Naive thymus-derived CD8-positive, alpha-beta T cell (primary cell): ENCODE data around the gene TTC28. TPM values are rescaled to one million over a fixed set of nuclear protein-coding genes. Genes with fewer than 3 reads are reported as not detected.

Experiments
- ATAC-seq, 2 donors: fragments of 150-1000 bp; cut with Tn5 transposase in 1 of 2; sonication (Bioruptor Pico), chemical (Tn5 transposase) in 1 of 2; 1 replicate in 1 of 2; 2 replicates in 1 of 2; pipeline ENCODE4 v1.10.0; 2021; ENCODE audit warnings: mild to moderate bottlenecking in 2 of 2, moderate library complexity in 2 of 2
- POLR2A ChIA-PET: fragments of 350-600 bp; sonication (Branson Sonifier 250); formaldehyde crosslinking; loops from one replicate; lab custom pipeline; 2021; ENCODE audit warnings: antibody characterized with exemption; lab: Charles Lee
- DNase-seq, 10 donors: peaks; one replicate each; pipeline versions ENCODE4 v3.0.0 to v3.0.0-alpha.2; 2020 to 2022
- H3K27ac Mint-ChIP-seq, 10 donors: one replicate each; pipeline ENCODE4 v1.8.0; 2020 to 2022; ENCODE audit warnings: mild to moderate bottlenecking in 10 of 10, mixed read lengths in 10 of 10, moderate library complexity in 4 of 10, inconsistent platforms in 1 of 10
- H3K27me3 Mint-ChIP-seq, 5 donors: one replicate each; pipeline ENCODE4 v1.8.0; 2021 to 2022; ENCODE audit warnings: mixed read lengths in 5 of 5
- H3K36me3 Mint-ChIP-seq, 3 donors: one replicate each; pipeline ENCODE4 v1.8.0; 2020 to 2022; ENCODE audit warnings: mixed read lengths in 3 of 3, mild to moderate bottlenecking in 2 of 3, inconsistent platforms in 1 of 3
- H3K4me1 Mint-ChIP-seq, 4 donors: one replicate each; pipeline ENCODE4 v1.8.0; 2021 to 2022; ENCODE audit warnings: mixed read lengths in 4 of 4
- H3K4me3 Mint-ChIP-seq, 10 donors: one replicate each; pipeline ENCODE4 v1.8.0; 2020 to 2022; ENCODE audit warnings: mild to moderate bottlenecking in 10 of 10, mixed read lengths in 10 of 10, moderate library complexity in 6 of 10, inconsistent platforms in 1 of 10
- H3K9me3 Mint-ChIP-seq, 9 donors: one replicate each; pipeline ENCODE4 v1.8.0; 2020 to 2022; ENCODE audit warnings: mixed read lengths in 9 of 9, mild to moderate bottlenecking in 3 of 9, inconsistent platforms in 1 of 9, moderate library complexity in 1 of 9
- polyA plus RNA-seq, 3 donors: library from polyadenylated mRNA; unstranded; fragments of 300-500 nt; fragmentation: Illumina TruSeq; gene quantifications; one replicate each; pipeline ENCODE4 v1.2.3, GENCODE V29; 2021
- total RNA-seq, 8 experiments: library from RNA in 2 of 8; stranded (reverse) in 2 of 8; gene quantifications; one replicate each; pipeline ENCODE4 v1.2.3 and lab custom pipeline; 2021 to 2026

Gene TTC28
- total and polyA plus RNA-seq, 5 experiments from 2014 or later = 0.44 to 6.4 (median 1.3) TPM

DNA sequence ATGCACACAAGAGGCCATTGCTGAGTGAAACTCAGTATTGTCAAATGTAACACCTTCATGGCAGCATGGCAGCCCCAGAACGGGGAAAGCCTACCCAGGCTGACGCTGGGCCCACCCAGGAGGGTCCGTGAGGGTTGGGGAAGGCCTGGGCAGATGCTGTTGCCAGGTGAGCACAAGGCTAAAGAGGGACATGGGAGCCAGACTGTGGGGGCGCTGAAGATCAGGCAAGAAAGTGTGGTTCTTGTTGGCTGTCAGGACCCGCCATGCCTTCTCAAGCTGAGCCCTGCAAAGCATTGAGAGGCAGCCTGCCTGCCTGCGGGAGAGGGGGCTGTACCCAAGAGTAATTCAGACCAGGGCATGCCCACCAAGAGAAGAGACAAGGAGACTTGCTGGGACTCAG, 675.6 kb downstream of the TTC28 start:
- H3K4me1 Mint-ChIP-seq = no peaks in the 10 kb centered on the region
- ATAC-seq (no peak), DNase-seq (no peak)
- H3K27me3 Mint-ChIP-seq = no peaks in the 10 kb centered on the region
- H3K36me3 Mint-ChIP-seq = peaks cover 0 to 2% (median 0%) of the 10 kb centered on the region in 3 donors
- POLR2A ChIA-PET = no interaction called here
- H3K4me3 Mint-ChIP-seq = no peak overlapping the region
- no peak overlapping the region for H3K27ac Mint-ChIP-seq
- no peaks in the 10 kb centered on the region for H3K9me3 Mint-ChIP-seq

DNA sequence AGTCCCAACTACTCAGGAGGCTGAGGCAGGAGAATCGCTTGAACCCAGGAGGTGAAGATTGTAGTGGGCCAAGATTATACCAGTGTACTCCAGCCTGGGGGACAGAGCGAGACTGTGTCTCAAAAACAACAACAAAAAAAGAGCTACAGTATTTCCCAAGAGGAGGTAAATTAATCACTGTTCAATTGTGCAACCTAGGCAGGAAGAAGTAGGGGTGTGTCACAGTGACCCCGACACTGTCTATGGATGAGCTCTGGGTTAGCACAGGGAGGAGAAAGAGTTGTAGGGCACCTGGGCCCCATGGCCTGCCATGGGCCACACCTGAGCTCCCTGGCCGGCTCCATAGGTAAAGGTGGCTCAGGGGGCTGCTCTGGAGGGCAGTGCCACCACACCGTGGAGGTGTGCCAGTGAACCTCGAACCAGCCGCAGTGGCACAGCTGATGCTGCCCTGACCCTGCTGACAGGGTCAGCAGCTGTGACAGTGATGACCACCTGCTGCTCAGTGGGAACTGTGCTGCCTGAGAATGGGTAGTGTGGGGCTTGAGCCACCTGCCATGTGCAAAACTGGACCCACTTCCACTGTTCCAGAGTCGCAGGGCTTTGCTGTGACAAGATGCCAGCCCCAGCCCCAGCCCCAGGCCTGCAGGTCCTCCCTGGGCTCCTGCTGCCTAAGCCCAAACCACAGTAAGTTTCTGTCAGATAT, 676.6 kb downstream of the TTC28 start:
- Mint-ChIP-seq H3K36me3 (peaks cover 0 to 2% (median 0%) of the 10 kb centered on the region in 3 donors), H3K9me3 (no peaks in the 10 kb centered on the region), H3K27ac (no peak overlapping the region), H3K4me3 (no peak overlapping the region), H3K27me3 (no peaks in the 10 kb centered on the region), H3K4me1 (no peaks in the 10 kb centered on the region)
- POLR2A ChIA-PET = no interaction called here
- no peak for ATAC-seq
- no peak for DNase-seq

DNA sequence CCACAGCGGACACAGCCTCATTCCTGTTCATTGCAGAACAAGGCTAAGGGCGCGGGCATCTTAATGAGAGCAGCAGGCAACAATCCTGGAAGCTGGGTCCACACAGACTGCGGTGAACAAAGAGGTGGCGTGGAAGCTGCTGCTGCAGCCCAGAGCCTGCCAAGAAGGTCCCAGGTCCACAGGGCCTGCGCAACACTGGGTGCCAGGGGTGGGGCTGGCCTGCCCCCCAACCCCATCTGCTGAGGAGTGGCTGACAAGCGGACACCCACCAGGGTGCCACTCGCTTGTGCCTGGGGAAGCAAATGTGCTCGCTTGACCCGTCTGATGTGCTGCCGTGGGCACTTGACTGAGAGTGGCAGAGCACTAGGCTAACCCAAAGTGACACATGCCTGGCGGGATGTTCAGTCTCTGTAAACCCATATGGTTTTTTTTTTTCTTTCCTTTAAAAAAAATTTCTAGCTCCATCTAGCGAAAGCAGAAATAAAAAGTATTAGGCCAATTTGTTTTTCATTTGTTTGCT, 677.4 kb downstream of the TTC28 start:
- no peak overlapping the region for H3K27ac Mint-ChIP-seq

DNA sequence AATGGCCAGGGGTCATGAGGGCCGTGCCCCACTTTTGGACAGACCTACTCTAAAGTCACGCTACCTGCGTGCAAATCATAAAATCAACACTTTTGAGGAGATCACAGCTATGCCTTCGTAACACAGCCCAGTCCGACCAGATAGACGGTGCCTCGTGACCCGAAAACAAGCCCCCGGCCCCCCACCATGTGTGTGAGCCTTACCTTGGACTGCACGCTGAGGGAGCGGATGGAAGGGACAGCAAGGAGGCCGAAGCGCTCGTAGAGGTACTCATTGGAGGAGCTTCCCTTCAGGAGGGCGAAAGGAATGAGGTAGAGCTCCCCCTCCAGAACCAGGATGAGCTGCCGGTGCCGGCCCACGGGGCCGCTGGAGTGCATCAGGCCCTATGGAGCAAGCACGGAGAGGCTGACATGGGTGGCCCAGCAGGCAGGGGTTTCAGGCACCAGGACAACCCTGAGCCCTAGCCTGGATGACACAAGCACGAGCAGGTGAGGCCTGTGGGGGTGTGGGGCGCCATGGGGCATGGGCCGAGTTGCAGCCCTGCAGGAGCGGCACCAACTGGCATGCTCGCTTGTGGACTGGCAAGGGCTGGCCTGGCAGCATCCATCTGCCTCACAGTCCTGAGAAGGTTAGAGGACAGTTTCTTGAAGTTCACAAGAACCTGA, 678.3 kb downstream of the TTC28 start:
- Mint-ChIP-seq H3K27ac (no peak overlapping the region), H3K4me1 (no peaks in the 10 kb centered on the region), H3K4me3 (no peak overlapping the region), H3K27me3 (no peaks in the 10 kb centered on the region), H3K36me3 (peaks cover 0 to 2% (median 0%) of the 10 kb centered on the region in 3 donors), H3K9me3 (no peaks in the 10 kb centered on the region)
- POLR2A ChIA-PET = no interaction called here
- no peak for ATAC-seq
- DNase-seq = no peak

More for the DNA sequence above, 677.4 kb downstream of the TTC28 start:
- DNase-seq (no peak), ATAC-seq (no peak)
- H3K9me3 Mint-ChIP-seq = no peaks in the 10 kb centered on the region
- no peaks in the 10 kb centered on the region for H3K4me1 Mint-ChIP-seq
- no peaks in the 10 kb centered on the region for H3K27me3 Mint-ChIP-seq
- H3K36me3 Mint-ChIP-seq = peaks cover 0 to 2% (median 0%) of the 10 kb centered on the region in 3 donors
- H3K4me3 Mint-ChIP-seq = no peak overlapping the region
- POLR2A ChIA-PET = no interaction called here

DNA sequence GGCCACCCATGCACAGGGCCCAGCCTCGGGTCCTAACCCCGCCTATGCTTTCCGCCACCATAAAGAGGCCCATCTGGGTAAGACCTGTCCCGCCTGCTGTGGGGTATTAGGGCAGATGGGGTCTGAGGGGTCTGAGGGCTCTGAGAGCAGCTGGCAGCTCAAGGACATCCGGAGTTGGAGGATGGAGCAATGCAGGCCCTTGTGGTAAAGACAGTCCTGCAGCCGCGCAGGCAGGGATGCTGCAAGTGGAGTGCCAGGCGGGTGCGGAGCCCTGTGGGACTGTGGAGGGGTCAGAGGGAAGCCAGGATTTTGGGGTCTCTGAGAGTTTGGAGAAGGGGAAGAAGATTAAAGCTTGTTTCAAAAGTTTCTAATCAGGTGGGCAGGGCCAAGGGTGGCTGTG, 679.3 kb downstream of the TTC28 start:
- POLR2A ChIA-PET = interaction anchor here (0.8 kb wide), 1 partner anchor 81 kb away, joined by 3 read pairs; the partner anchor contains the start of gene PITPNB
- Mint-ChIP-seq H3K36me3 (peaks cover 0 to 2% (median 0%) of the 10 kb centered on the region in 3 donors), H3K9me3 (no peaks in the 10 kb centered on the region), H3K4me1 (no peaks in the 10 kb centered on the region), H3K27ac (peak overlapping the region in 1 of 10 donors; percentile 22), H3K4me3 (no peak overlapping the region), H3K27me3 (no peaks in the 10 kb centered on the region)
- DNase-seq = no peak
- ATAC-seq = no peak

DNA sequence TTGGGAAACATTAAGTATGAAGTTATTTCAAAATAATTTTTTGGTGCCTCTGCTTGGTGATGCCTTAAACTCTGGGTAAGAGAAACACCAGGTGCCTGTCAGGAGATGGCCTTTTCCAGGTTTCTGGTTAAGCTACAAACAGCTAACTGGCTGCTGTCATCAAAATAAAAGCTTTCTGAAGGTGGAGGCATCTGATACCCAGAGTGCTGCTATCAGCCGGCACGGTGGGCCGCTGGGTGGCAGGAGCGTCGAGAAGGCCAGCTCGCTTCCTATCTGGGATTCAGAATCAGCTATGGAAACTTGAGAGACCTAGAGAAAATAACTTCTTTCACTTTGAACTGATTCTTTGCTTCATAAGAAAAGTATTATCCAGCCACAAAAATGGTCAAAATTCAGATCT, 679.8 kb downstream of the TTC28 start:
- Mint-ChIP-seq H3K4me1 (no peaks in the 10 kb centered on the region), H3K27ac (no peak overlapping the region), H3K27me3 (no peaks in the 10 kb centered on the region), H3K9me3 (no peaks in the 10 kb centered on the region), H3K36me3 (peaks cover 0 to 2% (median 0%) of the 10 kb centered on the region in 3 donors), H3K4me3 (no peak overlapping the region)
- POLR2A ChIA-PET = interaction anchor here (0.8 kb wide), 1 partner anchor 80 kb away, joined by 3 read pairs; the partner anchor contains the start of gene PITPNB
- ATAC-seq (no peak), DNase-seq (no peak)

DNA sequence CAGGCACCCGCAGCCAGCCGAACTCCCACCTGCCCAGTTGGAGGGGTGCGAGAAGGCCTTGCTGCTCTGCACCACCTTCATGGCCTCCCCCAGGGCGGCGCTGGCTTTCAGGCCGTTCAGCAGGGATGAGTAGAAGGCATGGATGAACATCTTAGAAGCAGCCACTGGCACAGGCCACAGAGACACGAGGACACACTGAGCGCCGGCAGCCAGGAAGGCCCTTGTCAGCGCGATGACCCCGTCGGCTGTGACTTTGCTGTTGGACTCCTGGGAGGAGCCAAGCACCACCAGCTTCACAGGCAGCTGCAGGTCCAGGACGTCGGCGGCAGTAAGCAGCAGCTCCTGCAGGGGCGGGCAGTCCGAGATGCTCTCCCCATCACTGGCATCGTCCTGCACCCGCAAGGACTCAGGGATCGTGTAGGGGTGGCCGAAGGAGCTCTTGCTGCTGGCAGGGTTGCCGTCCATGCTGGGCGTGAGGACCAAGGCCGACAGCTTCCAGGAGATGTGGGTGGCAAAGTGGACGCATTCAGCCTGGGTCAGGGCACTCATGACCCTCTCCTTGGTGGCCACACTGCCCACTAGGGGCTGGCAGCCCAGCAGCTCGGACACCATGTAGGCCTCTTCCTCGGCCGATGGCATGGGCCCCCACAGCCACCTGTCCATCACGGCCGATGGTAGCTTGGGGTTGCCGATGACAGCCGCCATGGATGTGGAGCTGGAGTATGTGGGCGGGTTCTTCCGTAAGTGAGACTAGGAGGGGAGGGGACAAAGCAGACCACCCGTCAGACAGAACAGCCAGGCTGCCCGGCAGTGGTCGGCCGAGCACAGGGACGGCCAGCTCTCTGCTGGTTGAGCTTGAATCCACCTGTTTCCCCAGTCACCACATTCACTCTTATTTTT, 680.9 kb downstream of the TTC28 start:
- no peaks in the 10 kb centered on the region for H3K9me3 Mint-ChIP-seq
- H3K27me3 Mint-ChIP-seq = no peaks in the 10 kb centered on the region
- POLR2A ChIA-PET = no interaction called here
- no peaks in the 10 kb centered on the region for H3K4me1 Mint-ChIP-seq
- ATAC-seq (no peak), DNase-seq (no peak)
- no peak overlapping the region for H3K27ac Mint-ChIP-seq
- H3K4me3 Mint-ChIP-seq = no peak overlapping the region
- H3K36me3 Mint-ChIP-seq = peaks cover 0 to 2% (median 0%) of the 10 kb centered on the region in 3 donors

DNA sequence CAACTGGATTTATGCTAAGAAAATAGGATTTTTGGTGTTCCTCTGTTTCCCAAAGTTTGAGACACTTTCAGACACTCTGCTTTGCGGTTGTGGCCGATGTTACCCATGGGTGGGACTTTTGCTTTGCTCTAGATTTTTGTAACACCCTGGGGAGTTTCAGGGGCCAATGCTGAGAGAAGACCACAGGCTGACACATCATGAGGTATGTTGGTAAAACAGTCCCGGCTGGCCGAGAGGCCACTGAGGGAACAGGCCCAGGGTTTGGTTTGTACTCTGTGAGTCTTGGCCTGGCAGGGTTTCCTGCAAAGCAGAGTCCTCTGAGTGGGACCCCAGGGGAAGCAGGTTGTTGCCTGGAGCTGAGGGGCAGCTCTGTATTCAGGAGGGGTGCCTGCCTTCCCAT, 682.1 kb downstream of the TTC28 start:
- no peak overlapping the region for H3K4me3 Mint-ChIP-seq
- ATAC-seq = no peak
- H3K4me1 Mint-ChIP-seq = no peaks in the 10 kb centered on the region
- H3K9me3 Mint-ChIP-seq = no peaks in the 10 kb centered on the region
- H3K27ac Mint-ChIP-seq = peak overlapping the region in 1 of 10 donors; percentile 19
- H3K27me3 Mint-ChIP-seq = no peaks in the 10 kb centered on the region
- no peak for DNase-seq
- H3K36me3 Mint-ChIP-seq = peaks cover 0 to 2% (median 0%) of the 10 kb centered on the region in 3 donors
- POLR2A ChIA-PET = no interaction called here

DNA sequence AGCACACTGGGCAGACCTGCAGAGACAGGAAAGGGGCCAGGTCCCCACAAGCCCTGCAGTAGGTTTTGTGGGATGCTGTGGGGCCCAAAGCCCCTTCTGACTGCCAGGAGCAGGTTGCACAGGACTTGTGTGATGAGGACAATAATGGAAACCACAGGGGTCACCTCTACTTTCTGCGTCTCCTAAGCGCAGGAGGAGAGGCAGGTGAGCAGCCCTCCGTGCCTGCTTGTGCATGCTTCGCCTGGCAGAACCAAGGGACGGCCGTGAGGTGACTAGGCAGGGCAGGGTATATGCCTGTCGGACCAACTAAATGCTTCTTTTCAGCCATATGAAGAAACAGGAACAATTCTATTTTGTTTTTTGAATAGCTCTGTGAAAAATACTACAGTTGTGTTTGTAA, 682.7 kb downstream of the TTC28 start:
- peaks cover 0 to 2% (median 0%) of the 10 kb centered on the region in 3 donors for H3K36me3 Mint-ChIP-seq
- H3K4me1 Mint-ChIP-seq = no peaks in the 10 kb centered on the region
- no peaks in the 10 kb centered on the region for H3K9me3 Mint-ChIP-seq
- POLR2A ChIA-PET = no interaction called here
- ATAC-seq = no peak
- no peaks in the 10 kb centered on the region for H3K27me3 Mint-ChIP-seq
- H3K27ac Mint-ChIP-seq = no peak overlapping the region
- no peak overlapping the region for H3K4me3 Mint-ChIP-seq
- DNase-seq = no peak

DNA sequence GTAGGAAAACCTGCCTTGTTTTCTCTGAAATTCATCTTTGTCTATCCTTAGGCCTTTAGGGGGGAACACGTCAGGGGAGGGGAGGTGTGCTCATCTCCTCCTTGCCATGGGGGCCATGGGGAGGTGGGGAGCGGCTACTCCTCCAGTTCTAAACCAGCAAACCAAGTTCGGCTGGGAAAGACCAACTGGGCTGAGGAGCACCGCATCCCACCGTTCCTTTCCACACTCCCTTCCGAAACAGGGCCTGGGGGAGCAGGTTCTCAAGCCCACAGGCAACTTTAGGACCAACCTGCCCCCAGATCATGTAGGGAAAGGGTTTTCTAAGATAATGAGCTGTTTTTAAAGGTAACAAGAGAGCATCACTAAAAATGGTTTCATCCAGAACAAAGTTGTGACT, 683.1 kb downstream of the TTC28 start:
- no peak for DNase-seq
- H3K9me3 Mint-ChIP-seq = no peaks in the 10 kb centered on the region
- peaks cover 0 to 2% (median 0%) of the 10 kb centered on the region in 3 donors for H3K36me3 Mint-ChIP-seq
- POLR2A ChIA-PET = no interaction called here
- no peak overlapping the region for H3K4me3 Mint-ChIP-seq
- ATAC-seq = no peak
- peaks cover 0 to 2% (median 0%) of the 10 kb centered on the region in 4 donors for H3K4me1 Mint-ChIP-seq
- H3K27ac Mint-ChIP-seq = no peak overlapping the region
- H3K27me3 Mint-ChIP-seq = no peaks in the 10 kb centered on the region

DNA sequence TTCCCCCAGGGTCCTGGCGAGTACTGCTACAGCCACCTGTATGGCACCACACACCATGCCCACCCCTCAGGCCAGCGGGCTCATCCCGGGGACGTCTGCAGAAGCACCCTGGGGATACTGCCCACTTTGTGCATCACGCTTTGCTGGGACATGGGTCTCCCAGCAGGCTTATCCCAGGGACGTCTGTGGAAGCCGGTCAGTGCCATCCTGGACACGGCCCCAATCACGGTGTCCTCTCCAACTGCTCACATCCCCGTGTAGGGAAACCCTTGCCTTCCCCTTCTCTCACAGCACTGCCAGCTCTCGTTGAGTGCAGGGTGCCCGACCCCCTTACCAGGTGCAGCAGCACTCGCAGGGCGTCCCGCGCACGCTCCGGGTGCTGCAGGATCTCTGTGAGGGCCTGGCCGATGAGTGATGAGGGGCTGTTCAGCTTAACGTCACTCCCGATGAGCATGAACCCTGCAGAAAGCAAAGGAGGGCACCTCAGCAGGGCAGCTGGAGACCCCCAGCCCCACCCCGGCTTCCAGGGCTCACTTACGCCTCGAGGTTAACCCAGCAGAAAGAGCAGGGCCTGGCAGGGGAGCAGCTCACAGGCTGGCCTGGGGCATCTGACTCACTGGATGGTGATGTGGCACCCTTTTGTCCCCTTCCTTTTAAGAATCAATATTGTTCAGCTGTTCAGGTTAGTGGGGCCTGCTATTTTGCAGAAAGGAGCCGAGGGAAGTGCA, 683.7 kb downstream of the TTC28 start:
- H3K4me1 Mint-ChIP-seq = peaks cover 0 to 2% (median 0%) of the 10 kb centered on the region in 4 donors
- no peak overlapping the region for H3K4me3 Mint-ChIP-seq
- DNase-seq = no peak
- H3K27me3 Mint-ChIP-seq = no peaks in the 10 kb centered on the region
- H3K9me3 Mint-ChIP-seq = no peaks in the 10 kb centered on the region
- H3K36me3 Mint-ChIP-seq = peaks cover 0 to 2% (median 0%) of the 10 kb centered on the region in 3 donors
- POLR2A ChIA-PET = no interaction called here
- ATAC-seq = no peak
- H3K27ac Mint-ChIP-seq = no peak overlapping the region
